HPDE6-E6E7 (cell line): ENCODE measurements around the gene KRTAP5-5.
A peak's percentile ranks its signal among the peaks of the same experiment; 100 is the strongest.
"Not testable (repeated sequence)": the region's sequence is repeated elsewhere in the genome, so short reads cannot be mapped to it uniquely, and the experiment has no call there.

ENCODE experiments used
- DNase-seq: peaks from one replicate; pipeline ENCODE4 v3.0.0; 2011; ENCODE audit warnings: missing footprints; ENCODE audit errors: extremely low spot score

Gene KRTAP5-5

GRCh38 chr11:1607156-1607845, 22.3 kb upstream of the KRTAP5-5 start:
- not testable (repeated sequence) for DNase-seq

DNA sequence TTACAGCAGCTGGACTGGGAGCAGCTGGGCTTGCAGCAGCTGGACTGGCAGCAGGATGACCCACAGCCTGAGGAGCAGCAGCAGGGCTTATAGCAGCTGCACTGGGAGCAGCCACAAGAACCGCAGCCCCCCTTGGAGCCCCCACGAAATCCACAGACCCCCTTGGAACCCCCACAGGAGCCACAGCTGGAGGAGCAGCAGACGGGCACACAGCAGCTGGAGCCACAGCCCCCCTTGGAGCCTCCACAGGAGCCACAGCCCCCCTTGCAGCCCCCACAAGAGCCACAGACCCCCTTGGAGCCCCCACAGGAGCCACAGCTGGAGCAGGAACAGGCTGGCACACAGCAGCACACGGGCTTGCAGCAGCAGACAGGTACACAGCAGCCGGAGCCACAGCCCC, 21.7 kb upstream of the KRTAP5-5 start:
- not testable (repeated sequence) for DNase-seq

DNA sequence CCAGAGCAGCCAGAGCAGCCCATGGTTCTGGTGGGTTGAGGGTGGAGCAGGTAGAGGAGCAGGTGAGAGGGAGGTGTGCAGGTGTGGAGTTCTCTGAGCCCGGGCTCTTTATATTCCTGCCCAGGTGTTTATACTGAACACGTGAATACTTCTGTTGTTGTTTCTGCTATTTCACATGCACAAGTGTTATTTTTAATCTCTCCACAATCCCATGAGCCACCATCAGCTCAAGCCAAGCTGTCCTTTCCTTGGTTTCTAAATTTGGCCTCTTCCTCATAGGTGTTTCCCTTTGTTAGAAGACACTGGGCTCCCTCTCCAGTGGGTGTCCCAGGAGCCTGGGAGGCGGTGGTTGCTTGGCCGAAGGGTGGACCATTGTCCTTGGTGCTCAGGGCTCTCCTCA, 21.2 kb upstream of the KRTAP5-5 start, which contains the start of gene KRTAP5-3:
TSS of gene KRTAP5-3 (minus strand) at position 101 of the 400 bp plus-strand sequence. CDS start at position 23, 78 bp downstream.
- DNase-seq = no peak

DNA sequence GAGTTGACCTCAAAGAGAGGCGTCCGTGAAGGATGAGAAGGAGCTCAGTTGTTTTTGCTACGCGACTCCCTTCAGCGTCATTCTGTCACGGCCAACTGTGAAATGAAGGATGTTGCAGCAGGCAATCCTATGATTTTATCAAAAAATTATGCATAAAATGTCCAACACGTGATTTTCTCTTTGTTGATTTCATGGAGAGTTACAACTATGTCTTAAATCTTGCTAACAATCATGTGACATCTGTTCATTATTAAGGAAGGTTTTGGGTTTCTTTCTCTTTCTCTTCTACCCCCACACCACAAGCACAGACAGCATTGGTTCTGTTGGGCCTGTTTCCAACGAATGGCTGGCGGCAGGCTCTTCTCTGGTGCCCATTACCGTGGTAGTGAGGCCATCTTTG, 11.3 kb upstream of the KRTAP5-5 start:
- DNase-seq = no peak

DNA sequence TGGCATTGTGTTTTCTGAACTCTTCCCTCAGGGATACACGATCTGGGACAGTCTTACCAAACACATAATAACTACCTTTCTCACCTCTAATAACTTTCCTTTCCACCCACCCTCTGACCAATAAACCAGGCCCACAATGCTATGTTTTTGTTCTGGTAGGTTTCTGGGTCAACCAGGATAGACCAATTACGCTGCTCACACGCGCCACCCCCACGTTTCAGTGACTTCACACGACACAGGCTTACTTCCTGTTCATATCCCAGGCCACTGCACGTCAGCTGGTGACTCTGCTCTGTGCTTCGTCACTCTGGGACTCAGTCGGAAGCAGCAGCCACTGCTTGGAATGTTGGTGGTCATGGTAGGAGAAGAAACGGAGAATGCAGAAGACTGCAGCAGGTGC, 10.1 kb upstream of the KRTAP5-5 start:
- no peak for DNase-seq

DNA sequence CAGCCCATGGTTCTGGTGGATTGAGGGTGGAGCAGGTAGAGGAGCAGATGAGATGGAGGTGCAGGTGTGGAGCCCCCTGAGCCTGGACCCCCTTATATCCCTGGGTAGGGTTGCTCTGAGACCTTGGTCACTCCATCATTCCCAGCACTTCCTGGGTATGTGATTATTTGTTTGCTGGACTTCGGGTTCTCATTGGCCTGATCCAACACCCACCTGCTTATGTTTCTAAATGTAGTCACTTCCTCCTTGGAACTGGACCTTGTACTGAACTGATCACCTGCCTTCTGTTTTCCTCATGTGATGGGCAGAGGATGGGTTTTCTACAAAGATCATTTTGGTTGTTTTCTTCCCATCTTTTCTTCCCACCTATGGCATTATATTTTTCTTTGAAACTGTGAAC, 7.5 kb upstream of the KRTAP5-5 start, which contains the start of gene KRTAP5-4:
TSS of gene KRTAP5-4 (minus strand) at position 53 of the 400 bp plus-strand sequence. CDS start at position 8, 45 bp downstream.
- DNase-seq = no peak

GRCh38 chr11:1623716-1624115, 5.9 kb upstream of the KRTAP5-5 start:
- DNase-seq = no peak

DNA sequence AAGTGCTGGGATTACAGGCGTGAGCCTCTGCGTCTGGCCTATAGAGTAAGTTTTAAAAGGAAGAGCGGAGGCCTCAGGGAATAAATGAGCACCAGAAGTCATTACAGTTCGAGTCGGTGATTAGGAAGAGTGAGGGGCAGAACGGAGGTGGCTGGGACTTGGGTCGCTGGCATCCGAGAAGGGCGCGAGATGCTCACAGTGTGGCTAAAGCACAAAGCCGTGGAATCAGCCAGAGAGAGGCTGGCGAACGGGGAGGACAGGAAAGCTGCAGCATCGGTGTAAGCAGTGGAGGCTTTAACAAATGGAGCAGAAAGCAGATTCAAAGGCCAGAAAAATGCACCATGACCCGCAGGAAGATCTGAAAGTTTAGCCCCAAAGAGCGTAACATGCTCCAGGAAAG, 5.0 kb upstream of the KRTAP5-5 start:
- DNase-seq = no peak

DNA sequence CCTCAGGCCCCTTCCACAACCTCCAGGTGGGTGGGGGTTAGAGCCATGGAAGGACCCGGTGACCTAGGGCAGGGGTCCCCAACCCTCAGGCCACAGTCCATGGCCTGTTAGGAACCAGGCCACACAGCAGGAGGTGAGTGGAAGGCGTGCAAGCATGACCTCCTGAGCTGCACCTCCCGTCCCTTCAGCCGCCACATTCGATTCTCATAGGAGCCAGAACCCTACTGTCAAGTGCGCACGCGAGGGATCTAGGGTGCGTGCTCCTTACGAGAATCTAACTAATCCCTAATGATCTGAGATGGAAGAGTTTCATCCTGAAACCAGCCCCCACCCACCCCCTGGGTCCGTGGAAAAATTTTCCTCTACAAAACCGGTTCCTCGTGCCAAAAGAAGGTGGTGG, 4.0 kb upstream of the KRTAP5-5 start:
- DNase-seq = no peak

- peak; percentile 48 for DNase-seq
Measured at GRCh38 chr11:1628506-1629325, 859 bp upstream of the KRTAP5-5 start.

DNA sequence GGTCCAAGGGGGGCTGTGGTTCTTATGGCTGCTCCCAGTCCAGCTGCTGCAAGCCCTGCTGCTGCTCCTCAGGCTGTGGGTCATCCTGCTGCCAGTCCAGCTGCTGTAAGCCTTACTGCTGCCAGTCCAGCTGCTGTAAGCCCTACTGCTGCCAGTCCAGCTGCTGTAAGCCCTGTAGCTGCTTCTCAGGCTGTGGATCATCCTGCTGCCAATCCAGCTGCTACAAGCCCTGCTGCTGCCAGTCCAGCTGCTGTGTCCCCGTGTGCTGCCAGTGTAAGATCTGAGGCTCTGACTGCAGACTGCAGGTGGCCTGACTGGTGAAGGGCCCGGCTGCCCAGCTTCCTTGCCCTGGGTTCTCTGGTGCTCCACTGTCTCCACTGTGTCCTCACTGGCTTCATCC, 696 bp downstream of the KRTAP5-5 start:
- no peak for DNase-seq

DNA sequence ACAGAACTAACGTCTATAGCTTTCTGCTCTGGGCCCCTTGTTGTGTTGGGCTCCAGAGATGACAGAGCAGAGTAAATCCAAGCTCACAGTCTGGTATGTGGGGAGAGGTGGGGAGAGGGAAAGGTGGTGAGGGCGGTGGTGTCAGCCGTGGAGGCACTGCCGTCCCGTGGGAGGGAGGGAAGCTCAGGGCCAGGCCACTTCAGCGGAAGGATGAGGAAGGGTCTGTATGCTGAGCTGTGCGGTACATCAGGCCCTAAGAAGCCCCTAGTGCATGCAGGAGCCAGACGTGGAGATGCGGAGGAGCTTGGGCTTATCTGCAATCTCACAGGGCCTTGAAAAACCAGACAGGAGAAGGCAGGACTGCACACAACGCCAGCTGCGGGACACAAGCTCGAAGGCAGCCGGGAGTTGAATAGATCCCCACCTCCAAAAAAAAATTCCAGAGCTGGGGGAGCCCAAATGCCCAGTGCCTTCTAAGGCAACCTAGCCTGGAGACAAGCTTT, 1.5 kb downstream of the KRTAP5-5 start:
- DNase-seq = no peak

DNA sequence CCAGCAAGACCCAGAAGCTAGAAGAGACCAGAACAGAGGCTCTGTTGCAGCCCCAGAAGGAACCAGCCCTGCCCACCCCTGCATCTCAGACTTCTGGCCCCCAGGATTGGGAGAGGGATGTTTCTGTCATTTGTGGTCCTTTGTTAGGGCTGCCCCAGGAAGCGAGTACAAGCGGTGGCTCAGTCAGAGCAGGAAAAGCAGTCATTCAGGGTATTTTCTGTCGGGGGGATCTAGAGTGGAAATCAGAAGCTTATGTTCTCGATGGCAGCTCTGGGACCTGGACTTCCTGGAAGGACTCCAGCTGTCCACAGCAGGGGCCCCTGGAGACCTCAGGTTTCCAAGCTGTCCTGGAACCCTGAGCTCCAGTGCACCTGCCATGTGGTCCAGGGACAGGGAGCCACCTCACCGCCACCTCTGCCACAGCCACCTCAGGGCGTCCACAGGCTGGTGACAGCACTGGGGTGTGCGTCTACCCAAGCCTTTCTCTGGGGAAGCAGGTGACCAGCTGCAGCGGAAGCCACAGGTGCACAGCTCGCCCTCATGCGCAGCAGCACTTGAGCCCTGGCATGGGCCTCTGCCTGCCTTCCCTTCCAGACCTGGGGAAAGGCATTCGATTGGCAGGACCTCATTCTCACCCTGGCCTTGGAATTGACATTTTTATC, 2.6 kb downstream of the KRTAP5-5 start:
- no peak for DNase-seq

GRCh38 chr11:1633864-1634263, 4.3 kb downstream of the KRTAP5-5 start:
- DNase-seq = no peak

DNA sequence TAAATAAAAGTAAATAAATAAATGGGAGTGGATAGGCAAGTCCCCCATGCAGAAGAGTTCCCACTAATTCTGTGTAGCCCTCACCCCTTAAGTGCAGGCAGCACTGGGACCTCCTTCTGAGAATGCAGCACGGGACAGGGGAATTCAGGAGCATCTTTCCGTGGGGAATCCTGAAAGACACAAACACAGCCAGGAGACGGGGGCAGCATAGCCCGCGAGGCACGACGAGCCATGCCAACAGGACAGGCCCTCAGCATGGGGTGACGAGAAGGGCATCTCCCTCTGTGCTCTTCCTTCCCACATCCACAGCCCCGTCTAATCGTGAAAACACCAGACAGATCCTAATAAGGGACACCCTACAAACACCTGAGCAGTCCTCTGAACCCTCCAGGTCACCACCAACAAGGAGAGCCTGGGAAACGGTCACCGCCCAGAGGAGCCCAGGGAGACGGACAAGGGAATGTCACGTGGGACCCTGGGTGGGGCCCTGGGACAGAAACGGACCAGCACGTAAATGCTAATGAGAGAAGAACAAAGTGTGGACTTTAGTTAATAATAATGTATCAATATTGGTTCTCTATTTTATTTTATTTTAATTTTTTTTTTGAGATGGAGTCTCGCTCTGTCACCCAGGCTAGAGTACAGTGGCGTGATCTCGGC, 6.8 kb downstream of the KRTAP5-5 start:
- DNase-seq = no peak

DNA sequence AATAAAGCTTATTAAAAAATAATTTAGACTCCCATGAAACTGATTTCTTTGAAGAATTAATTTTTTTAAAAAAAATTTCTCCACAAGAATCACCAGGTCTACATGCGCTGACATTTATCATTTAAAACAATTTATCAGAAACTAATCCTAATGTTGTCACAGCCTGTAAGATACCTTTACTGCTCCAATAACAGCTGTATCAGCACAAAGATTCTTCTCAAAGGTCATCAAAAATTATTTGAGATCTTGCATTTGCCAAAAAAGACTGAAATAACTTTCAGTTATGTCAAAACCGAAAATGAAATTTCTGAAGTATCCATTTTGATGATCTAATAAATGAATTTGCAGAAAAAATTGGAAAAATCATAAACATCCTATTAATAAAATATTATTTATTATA, 8.1 kb downstream of the KRTAP5-5 start:
- DNase-seq = no peak

GRCh38 chr11:1638344-1638743, 8.8 kb downstream of the KRTAP5-5 start:
- no peak for DNase-seq

- no peak for DNase-seq
Measured at GRCh38 chr11:1639102-1639620, 9.6 kb downstream of the KRTAP5-5 start.

- DNase-seq = no peak
Measured at GRCh38 chr11:1639666-1640065, 10.1 kb downstream of the KRTAP5-5 start.

GRCh38 chr11:1640076-1640946, 10.7 kb downstream of the KRTAP5-5 start:
- peak; percentile 29 for DNase-seq
